ENCODE data around the gene SF3A2.
"Not testable (repeated sequence)": the region's sequence is repeated elsewhere in the genome, so short reads cannot be mapped to it uniquely, and the experiment has no call there.

DNA sequence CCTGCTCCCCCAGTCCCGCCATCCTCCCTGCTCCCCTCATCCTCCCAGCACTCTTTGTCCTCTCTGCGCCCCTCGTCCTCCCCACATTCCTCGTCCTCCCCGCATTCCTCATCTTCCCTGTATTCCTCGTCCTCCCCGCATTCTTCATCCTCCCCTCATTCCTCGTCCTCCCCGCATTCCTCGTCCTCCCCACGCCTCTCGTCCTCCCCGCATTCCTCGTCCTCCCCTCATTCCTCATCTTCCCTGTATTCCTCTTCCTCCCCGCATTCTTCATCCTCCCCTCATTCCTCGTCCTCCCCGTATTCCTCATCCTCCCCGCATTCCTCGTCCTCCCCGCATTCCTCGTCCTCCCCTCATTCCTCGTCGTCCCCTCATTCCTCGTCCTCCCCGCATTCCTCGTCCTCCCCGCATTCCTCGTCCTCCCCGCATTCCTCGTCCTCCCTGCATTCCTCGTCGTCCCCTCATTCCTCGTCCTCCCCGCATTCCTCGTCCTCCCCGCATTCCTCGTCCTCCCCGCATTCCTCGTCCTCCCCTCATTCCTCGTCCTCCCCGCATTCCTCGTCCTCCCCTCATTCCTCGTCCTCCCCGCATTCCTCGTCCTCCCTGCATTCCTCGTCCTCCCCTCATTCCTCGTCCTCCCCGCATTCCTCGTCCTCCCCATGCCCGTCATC lies 35.9 kb upstream of the SF3A2 start:
- TF ChIP-seq, protein P1, sequence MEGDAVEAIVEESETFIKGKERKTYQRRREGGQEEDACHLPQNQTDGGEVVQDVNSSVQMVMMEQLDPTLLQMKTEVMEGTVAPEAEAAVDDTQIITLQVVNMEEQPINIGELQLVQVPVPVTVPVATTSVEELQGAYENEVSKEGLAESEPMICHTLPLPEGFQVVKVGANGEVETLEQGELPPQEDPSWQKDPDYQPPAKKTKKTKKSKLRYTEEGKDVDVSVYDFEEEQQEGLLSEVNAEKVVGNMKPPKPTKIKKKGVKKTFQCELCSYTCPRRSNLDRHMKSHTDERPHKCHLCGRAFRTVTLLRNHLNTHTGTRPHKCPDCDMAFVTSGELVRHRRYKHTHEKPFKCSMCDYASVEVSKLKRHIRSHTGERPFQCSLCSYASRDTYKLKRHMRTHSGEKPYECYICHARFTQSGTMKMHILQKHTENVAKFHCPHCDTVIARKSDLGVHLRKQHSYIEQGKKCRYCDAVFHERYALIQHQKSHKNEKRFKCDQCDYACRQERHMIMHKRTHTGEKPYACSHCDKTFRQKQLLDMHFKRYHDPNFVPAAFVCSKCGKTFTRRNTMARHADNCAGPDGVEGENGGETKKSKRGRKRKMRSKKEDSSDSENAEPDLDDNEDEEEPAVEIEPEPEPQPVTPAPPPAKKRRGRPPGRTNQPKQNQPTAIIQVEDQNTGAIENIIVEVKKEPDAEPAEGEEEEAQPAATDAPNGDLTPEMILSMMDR (conservative IDR thresholded peaks at IDR 0.05; ENCODE audit: low read length) = not testable (repeated sequence)
- TF ChIP-seq EZH2phosphoT487 (IDR thresholded peaks at IDR 0.05; ENCODE audit: borderline replicate concordance) = not testable (repeated sequence)
